HT-29 (cell line): Measurements from ENCODE around the gene PRSS27. TPM values are rescaled to one million over a fixed set of nuclear protein-coding genes. Genes with fewer than 3 reads are reported as not detected.
A peak's percentile ranks its signal among the peaks of the same experiment; 100 is the strongest.
"Not testable (repeated sequence)": the region's sequence is repeated elsewhere in the genome, so short reads cannot be mapped to it uniquely, and the experiment has no call there.

Experiments
- DNase-seq: peaks from one replicate; pipeline ENCODE4 v3.0.0-alpha.2; 2015; ENCODE audit warnings: low spot score
- total RNA-seq: library from RNA; depleted of rRNA; stranded (reverse); fragments of >200 nt; shearing (Covaris generic); gene quantifications from 2 replicates; pipeline ENCODE4 v1.2.3, GENCODE V29; 2014

PRSS27 gene
- total RNA-seq, 1 experiment from 2014 or later, result 2.6 TPM

GRCh38 chr16:2724816-2725348 lies 4.9 kb upstream of the PRSS27 start:
- no peak for DNase-seq

DNA sequence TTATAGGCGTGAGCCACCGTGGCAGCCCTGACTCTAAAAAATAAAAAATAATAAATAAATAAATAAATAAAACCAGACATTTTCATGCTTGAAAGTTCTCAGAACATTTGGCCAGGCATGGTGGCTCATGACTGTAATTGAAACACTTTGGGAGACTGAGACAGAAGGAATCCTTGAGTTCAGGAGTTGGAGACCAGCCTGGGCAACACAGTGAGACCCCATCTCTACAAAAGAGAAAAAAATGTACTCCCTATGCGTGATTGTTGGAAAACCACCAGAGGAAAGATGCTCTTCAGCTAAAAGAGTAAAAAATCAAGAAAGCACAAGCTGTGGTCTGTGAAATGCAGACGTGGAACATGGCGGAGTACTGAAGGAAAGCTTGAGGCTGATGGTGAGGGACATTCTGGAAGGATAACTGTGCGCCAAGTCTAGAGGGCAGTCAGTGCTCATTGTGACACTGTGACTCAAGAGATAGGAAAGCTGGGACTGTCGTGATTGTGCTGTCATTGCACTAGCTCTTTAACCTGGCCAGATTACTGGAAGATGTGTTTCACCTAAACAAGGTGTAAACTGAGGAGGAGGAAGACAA lies 4.2 kb upstream of the PRSS27 start:
- DNase-seq, result no peak

- DNase-seq, result not testable (repeated sequence)
Measured at GRCh38 chr16:2721634-2722173, 1.7 kb upstream of the PRSS27 start.

DNA sequence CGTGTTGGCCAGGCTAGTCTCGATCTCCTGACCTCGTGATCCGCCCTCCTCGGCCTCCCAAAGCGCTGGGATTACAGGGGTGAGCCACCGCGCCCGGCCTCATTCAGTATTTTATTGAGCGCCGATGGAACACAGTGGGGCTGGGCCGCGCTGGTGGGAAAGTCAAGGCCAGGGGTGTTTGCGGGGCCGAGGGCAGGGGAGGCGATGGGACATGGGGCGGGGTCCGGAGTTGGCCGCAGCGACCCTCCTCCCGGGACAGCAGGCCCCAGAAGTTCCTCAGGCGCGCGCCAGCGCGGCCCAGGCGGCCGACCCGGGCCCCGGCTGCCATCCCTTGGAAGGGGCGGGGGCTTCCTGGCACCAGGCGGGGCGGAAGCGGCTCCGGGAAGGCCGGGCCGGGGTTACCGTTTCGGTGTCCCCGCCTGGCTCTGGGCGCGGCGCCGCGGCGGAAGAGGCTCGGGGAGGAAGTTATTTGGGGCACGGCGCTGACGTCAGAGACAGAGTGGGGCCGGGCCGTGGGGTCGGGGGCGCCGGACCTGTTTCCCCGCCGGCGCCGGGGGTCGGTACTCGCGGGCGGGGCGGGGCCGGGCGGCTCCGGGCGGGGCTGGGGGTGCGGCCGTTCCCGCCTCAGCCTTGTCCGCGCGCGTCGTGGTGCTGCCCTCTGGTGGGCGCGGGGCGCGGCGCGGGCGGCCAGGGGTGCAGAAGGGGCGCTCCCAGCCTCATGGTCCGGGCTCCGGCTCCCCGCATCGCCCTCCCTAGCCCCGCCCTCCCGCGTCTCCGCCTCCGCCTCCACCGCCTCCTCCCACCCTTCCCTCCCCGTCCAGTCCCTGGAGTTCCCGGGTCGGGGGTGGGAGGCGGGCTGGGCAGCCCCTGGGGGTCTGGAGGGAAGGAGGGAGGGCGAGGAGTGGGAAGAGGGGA lies 952 bp upstream of the PRSS27 start:
- DNase-seq, result peak; percentile 81

- DNase-seq, result peak; percentile 45
Measured at GRCh38 chr16:2719328-2720063, 528 bp downstream of the PRSS27 start.

GRCh38 chr16:2717383-2718263 lies 2.4 kb downstream of the PRSS27 start:
- no peak for DNase-seq

DNA sequence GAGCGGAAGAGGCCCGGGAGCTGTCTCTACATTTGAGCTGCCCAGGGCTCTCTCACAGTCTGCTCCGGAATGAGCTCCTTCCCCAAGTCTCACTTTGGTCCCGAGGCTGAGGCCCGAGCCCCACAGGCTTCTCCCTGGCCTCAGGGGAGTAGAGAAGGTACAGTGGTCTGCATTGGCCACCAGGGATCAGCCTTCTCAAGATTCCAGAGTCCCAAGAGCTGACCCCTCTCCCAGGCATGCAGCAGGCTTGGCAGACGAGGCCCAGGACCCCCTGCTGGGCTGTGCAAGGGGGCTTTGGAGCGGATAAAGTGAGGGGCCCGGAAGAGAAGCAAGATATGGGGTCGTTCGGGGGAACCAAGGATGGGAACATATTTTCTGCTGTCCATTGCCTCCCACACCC lies 3.1 kb downstream of the PRSS27 start:
- DNase-seq, result no peak

GRCh38 chr16:2715966-2716885 lies 3.8 kb downstream of the PRSS27 start:
- no peak for DNase-seq

- DNase-seq, result no peak
Measured at GRCh38 chr16:2715519-2715918, 4.5 kb downstream of the PRSS27 start.

GRCh38 chr16:2715064-2715463 lies 5.0 kb downstream of the PRSS27 start:
- DNase-seq, result no peak

- peak; percentile 84 for DNase-seq
Measured at GRCh38 chr16:2713985-2714774, 5.8 kb downstream of the PRSS27 start.

GRCh38 chr16:2713523-2713922 lies 6.5 kb downstream of the PRSS27 start:
- DNase-seq, result no peak

DNA sequence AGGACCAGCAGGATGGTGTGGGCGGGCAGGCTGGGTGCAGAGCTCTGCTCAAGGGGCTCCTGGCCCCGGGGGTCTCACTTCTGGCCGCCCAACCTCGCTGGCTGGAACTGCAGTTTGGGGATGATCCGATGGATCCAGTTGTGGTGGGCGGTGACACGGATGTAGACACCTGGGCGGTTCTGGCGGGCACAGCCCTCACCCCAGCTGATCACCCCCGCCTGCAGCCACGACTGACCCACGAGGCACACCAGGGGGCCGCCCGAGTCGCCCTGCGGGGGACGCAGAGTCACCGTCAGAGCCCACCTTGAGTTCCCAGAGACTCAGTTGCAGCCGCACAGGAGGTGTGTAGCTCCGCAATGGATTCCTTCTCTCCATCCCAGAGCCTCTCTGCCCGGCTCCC lies 7.5 kb downstream of the PRSS27 start:
- DNase-seq, result no peak

DNA sequence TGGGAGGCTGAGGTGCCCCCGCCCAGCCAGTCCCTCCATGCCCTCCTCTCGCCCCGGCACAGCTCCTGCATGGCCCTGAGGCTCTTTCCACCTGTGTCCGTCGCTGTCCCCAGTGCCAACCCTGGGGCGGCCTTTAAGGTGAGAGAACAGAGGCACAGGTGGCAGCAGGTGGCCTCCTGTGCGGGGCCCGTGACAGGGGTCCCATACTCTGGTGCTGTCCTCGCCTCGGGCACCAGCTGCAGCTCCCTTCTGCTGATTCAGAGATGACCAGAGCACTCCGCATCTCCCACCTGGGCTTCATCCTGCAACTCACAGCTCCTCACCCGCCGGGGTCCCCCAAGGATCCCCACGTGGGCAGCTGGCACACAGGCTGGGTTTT lies 8.0 kb downstream of the PRSS27 start:
- no peak for DNase-seq

- no peak for DNase-seq
Measured at GRCh38 chr16:2711370-2712062, 8.5 kb downstream of the PRSS27 start.

DNA sequence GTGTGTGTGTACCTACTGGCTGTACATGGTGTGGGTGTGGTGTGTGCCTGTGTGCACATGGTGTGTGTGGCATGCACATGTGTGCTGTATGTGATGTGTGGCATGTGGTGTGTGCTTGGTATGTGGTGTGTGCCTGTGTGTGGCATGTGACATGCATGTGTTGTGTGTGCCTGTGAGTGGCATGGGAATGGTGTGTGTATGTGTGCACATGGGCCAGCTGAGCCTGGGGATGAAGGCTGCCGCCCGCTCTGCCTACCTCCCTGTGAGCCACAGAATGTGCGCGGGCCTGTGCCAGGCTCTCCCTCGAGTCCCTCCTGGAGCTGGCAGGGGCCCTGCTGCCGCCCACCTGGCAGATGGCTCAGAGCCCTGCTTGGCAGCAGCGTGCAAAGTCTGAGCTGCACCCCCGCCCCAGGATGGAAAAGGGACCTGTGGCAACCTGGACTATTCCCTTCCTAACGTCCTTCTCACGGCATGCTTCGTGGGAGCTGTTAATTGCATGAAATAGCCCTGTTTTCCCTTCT lies 9.3 kb downstream of the PRSS27 start:
- no peak for DNase-seq

GRCh38 chr16:2710021-2710710 lies 9.9 kb downstream of the PRSS27 start:
- DNase-seq, result no peak
